Motor neuron (in vitro differentiated cells): ENCODE data around the gene PLA2G7. TPM values are rescaled to one million over a fixed set of nuclear protein-coding genes. Genes with fewer than 3 reads are reported as not detected.
A peak's percentile ranks its signal among the peaks of the same experiment; 100 is the strongest.

Experiments
- ATAC-seq, 8 experiments: fragments of 200-7000 bp; cut with Tn5 transposase; replicated peaks in 6 of 8; 2 replicates each; pipeline ENCODE4 v1.8.0; 2021; ENCODE audit warnings: mild to moderate bottlenecking in 8 of 8, moderate library complexity in 8 of 8
- H3K27ac ChIP-seq, 2 donors: fragments of 250-450 bp; sonication (Bioruptor Pico); 2 replicates each; pipeline ENCODE4 v1.9.0; 2021; ENCODE audit warnings: antibody characterized with exemption in 2 of 2, mild to moderate bottlenecking in 2 of 2, moderate library complexity in 1 of 2
- H3K4me1 ChIP-seq, 2 donors: fragments of 250-450 bp; sonication (Bioruptor Pico); replicated peaks in 1 of 2; 2 replicates each; pipeline ENCODE4 v1.6.1; 2021; ENCODE audit warnings: antibody characterized with exemption in 2 of 2, mild to moderate bottlenecking in 2 of 2, moderate library complexity in 1 of 2
- H3K4me3 ChIP-seq, 5 donors: fragments of 250-450 bp; sonication (Bioruptor Pico); 2 replicates each; pipeline ENCODE4 v1.9.0; 2021; ENCODE audit warnings: antibody characterized with exemption in 5 of 5, mild to moderate bottlenecking in 5 of 5, moderate library complexity in 4 of 5
- WGBS, 10 experiments: fragments of 450-650 bp; shearing (Covaris generic); methylation state at CpG; one replicate each; pipeline ENCODE4 v1.0.0; 2022; 5-methylcytosine and 5-hydroxymethylcytosine counted together
- in situ Hi-C, 9 experiments: fragments of 400-800 bp; cut with MboI; loops; one replicate each; pipeline ENCODE4 v1.15.0; 2021; ENCODE audit warnings: low sequenced_read_pairs in 9 of 9, low pct_unique_long_range_greater_than_20kb in 2 of 9; ENCODE audit not compliant: unreplicated experiment in 9 of 9
- total RNA-seq, 8 experiments: library from RNA; unstranded; fragments of 300-600 nt; gene quantifications; 2 replicates each; pipeline versions ENCODE4 v1.2.3 to v1.2.4, GENCODE V29; 2022

Gene PLA2G7
- total RNA-seq, 8 experiments from 2014 or later = 0.14 to 15.0 (median 0.46) TPM

DNA sequence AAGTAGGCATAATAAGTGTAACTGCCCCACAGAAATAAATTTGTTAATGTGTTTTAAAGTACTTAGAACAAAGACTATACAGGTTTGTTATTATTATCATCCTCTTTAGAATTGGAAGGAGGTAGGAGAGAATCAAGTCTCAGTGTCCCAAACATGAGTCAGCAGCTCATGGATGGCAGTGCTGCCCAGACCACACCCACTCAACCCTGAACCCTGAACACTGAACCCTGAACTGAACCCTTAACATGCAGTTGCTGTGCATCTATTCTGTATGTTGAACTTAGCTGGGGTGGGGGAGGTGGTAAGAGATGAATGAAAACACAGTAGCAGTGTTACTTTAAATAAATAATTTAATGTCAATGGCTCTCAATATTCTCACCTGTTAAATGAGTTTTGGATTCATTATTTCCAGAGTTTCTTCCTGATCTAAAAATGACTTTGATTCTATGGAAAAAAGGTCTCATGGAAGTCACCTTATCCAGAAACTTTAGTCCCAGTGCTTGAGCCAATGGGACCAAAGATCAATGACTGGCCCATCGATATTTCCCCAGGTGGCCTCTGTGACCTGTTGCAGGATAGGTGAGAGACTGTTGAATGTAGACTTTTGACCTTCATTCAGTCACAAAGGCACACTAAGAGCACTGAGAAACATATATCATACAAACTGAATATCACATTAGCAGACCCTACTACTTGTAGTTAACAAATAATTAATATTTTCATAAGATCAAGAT is 8.4 kb upstream of the PLA2G7 start:
- Histone ChIP-seq H3K4me1 (no peaks in the 10 kb centered on the region), H3K4me3 (no peak overlapping the region), H3K27ac (no peak overlapping the region)
- in situ Hi-C loops = no loop called here
- WGBS, 10 experiments = 0 to 100% (median 80%) methylated on average over 1 of the region's 1 CpG; no CpG with 5 or more reads in 3 of the 10 experiments
- no peak for ATAC-seq

DNA sequence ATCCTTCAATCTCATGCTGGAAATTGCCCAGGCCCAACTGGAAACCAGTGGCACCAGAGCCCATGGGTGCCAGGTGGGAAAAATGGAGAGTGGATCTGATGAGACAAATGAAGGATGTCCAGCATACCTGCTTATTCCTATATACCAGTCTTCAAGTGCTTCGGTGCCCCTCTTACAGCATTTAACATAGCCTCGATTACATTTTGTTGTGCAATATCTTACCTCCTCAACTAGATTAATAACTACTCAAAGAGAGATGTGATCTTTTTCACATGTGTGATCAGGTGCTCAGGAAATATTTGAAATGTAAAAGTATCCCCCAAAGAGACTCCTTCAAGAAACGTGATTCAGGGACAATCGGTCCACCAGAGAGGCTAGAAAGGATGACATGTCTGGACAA is 6.7 kb upstream of the PLA2G7 start:
- Histone ChIP-seq H3K27ac (no peak overlapping the region), H3K4me3 (no peak overlapping the region), H3K4me1 (no peaks in the 10 kb centered on the region)
- in situ Hi-C loops = no loop called here
- ATAC-seq = no peak
- 70 to 100% (median 80%) methylated on average over 1 to 4 of the region's 4 CpGs; no CpG with 5 or more reads in 3 of the 10 experiments for WGBS, 10 experiments

DNA sequence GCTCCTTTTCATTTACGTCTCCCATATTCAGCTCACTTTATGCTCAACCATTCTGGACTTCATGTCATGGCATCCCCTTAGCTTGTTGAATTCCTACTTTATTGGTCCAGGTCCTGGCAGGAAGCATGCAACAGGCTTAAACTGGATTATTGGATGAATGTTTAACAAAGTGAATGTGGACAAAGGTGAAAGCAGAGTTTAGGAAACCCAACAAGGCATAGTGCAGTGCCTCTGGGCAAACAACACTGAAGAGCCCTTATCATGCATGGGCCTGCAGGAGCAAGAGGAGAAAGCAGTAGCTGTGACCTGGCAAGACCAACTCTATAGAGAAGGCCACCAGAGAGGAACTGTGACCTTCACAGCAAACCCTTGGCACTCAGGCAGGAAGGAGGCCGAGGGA is 6.3 kb upstream of the PLA2G7 start:
- WGBS, 10 experiments = 39 to 100% (median 100%) methylated on average over 1 to 2 of the region's 2 CpGs; no CpG with 5 or more reads in 2 of the 10 experiments
- H3K4me1 ChIP-seq = no peaks in the 10 kb centered on the region
- no peak for ATAC-seq
- in situ Hi-C loops = no loop called here
- H3K4me3 ChIP-seq = no peak overlapping the region
- H3K27ac ChIP-seq = no peak overlapping the region

DNA sequence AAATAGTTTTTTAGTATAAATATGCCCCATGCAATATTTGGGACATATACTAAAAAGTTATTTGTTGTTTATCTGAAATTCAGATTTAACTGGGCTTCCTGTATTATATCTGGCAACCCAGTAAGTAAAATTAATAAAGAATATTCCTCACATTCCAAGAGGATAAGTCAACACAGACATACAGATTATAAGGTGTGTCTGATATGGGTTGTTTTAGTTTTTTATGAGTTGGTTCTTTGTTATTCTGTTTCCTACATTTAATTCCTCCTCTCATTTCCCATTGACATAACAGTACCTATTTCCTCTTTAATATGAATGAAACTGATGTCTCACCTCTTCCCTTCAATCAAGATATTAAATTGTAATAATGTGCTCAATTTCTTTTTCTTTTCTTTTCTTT is 1.7 kb upstream of the PLA2G7 start:
- Histone ChIP-seq H3K27ac (no peak overlapping the region), H3K4me1 (no peaks in the 10 kb centered on the region), H3K4me3 (no peak overlapping the region)
- in situ Hi-C loops = no loop called here
- no peak for ATAC-seq

GRCh38 chr6:46735720-46736031 is 501 bp upstream of the PLA2G7 start:
- ATAC-seq = peak in 2 of 8 experiments; percentile 23 to 25
- Histone ChIP-seq H3K27ac (no peak overlapping the region), H3K4me1 (no peaks in the 10 kb centered on the region), H3K4me3 (peak overlapping the region; percentile 35 to 52 (median 47))
- WGBS, 10 experiments = 0 to 56% (median 19%) methylated on average over 1 to 8 of the region's 8 CpGs
- in situ Hi-C loops = no loop called here

DNA sequence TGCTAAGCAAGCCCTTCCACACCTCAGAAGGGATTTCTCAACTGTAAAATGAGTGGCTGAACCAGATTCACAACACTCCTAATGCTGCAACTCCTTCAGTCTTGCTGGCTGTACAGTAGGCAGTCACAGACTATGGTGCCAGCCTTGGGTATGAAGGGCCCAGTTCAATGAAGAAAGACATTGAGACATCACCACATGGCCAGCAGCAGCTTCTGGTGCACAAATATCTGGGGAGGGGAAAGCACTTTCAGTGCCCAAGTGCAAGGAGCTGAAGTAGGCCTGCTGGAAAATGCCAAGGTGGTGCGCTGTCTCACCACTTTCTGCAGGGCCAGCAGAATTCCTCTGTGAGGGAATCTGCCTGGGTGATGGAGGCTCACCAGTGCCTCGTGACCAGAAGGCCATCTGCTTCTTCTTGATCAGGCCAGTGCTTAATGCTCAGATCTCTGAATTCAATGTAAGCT is 1.8 kb downstream of the PLA2G7 start:
- ATAC-seq = no peak
- in situ Hi-C loops = no loop called here
- 80 to 100% methylated on average over 1 to 2 of the region's 2 CpGs; no CpG with 5 or more reads in 8 of the 10 experiments for WGBS, 10 experiments
- no peak overlapping the region for H3K27ac ChIP-seq
- no peaks in the 10 kb centered on the region for H3K4me1 ChIP-seq
- no peak overlapping the region for H3K4me3 ChIP-seq

DNA sequence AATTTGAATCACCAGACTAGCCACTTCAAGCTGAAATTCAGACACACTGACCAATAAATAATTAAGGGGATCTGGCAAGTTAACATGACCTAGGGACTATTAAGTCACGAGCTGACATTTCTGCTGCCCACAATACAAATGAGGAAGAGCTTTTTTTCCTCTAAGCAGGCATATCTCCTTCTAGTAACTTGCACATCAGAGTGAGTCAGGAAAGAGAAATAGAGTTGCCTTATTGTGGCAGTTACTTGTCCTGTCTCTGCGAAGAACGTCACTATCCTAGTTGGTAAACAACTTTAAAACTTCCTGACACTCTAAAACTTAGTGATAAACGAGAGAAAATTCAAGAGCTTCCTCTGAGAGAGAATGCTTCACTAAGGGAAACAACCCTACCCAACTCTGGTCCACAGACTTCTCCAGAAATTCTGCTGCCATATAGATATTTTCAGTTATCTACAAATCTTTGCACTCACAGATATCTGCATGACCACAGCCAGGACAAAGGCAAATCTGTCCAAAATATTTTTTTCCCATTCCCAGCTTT is 4.2 kb downstream of the PLA2G7 start:
- WGBS, 10 experiments = 0 to 80% (median 55%) methylated on average over 2 to 4 of the region's 4 CpGs; no CpG with 5 or more reads in 2 of the 10 experiments
- ATAC-seq = no peak
- Histone ChIP-seq H3K4me3 (no peak overlapping the region), H3K4me1 (no peaks in the 10 kb centered on the region), H3K27ac (no peak overlapping the region)
- in situ Hi-C loops = no loop called here

DNA sequence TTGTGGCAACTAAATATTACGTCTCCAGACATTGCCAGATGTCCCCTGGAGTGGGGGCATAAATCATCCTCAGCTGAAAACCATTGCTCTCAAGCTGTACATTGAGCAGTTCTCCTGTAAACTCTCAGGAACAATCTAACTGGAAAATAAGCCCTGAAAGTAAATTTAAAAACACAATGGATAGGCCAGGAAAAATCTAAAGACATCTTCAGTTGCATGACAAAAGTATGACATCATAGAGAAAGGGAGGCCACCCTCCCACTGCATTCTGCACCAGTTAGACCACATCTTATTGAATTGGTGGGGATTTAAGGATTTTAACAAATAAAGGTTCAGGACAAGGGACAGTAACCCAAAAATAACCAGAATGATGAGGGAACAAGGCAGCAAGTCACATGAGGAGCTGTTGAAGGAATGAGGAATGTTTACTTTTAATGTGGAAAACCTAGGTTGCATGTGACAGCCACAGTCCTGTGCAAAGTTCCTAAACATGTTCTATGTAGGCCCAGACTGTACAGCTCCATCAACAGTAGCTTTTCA is 5.3 kb downstream of the PLA2G7 start:
- Histone ChIP-seq H3K4me1 (no peaks in the 10 kb centered on the region), H3K4me3 (no peak overlapping the region), H3K27ac (no peak overlapping the region)
- ATAC-seq = no peak
- in situ Hi-C loops = no loop called here
- 13 to 67% (median 49%) methylated on average over 1 of the region's 1 CpG; no CpG with 5 or more reads in 4 of the 10 experiments for whole genome bisulfite sequencing, 10 experiments

GRCh38 chr6:46720401-46720800 is 14.8 kb downstream of the PLA2G7 start:
- 50 to 86% (median 67%) methylated on average over 1 of the region's 1 CpG; no CpG with 5 or more reads in 7 of the 10 experiments for WGBS, 10 experiments
- in situ Hi-C loops = loop anchor here in 1 of 9 experiments (25.0 kb wide), 1 partner anchor 267 kb away; no protein-coding TSS in a partner anchor
- Histone ChIP-seq H3K4me3 (no peak overlapping the region), H3K27ac (no peak overlapping the region), H3K4me1 (no peaks in the 10 kb centered on the region)
- ATAC-seq = no peak

DNA sequence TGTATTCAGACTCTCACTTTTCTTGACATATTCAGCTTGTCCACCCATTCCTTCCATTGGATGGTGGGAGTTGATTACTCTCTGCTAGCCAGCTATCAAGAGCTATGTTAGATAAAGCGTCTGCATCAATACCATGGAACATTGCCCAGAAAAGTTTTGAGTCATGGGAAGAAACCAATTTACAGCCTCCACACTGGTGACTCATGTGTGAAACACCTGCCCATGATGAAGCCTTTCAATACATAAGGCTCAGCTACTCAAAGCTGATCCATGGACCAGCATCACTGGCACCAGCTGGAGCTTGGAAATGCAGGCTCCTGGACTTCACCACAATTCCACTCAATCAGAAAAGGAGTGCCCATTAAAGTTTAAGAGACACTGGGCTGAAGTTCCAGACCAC is 16.1 kb downstream of the PLA2G7 start:
- in situ Hi-C loops = loop anchor here in 1 of 9 experiments (25.0 kb wide), 1 partner anchor 268 kb away; no protein-coding TSS in a partner anchor
- no peak overlapping the region for H3K4me3 ChIP-seq
- peak in 1 of 8 experiments; percentile 60 for ATAC-seq
- H3K27ac ChIP-seq = no peak overlapping the region
- no peaks in the 10 kb centered on the region for H3K4me1 ChIP-seq
- WGBS, 10 experiments = 17 to 100% (median 86%) methylated on average over 1 of the region's 1 CpG; no CpG with 5 or more reads in 3 of the 10 experiments

- Histone ChIP-seq H3K27ac (no peak overlapping the region), H3K4me1 (no peaks in the 10 kb centered on the region), H3K4me3 (no peak overlapping the region)
- ATAC-seq = no peak
- in situ Hi-C loops = loop anchor here in 1 of 9 experiments (25.0 kb wide), 1 partner anchor 272 kb away; no protein-coding TSS in a partner anchor
Measured at GRCh38 chr6:46715141-46715540, 20.0 kb downstream of the PLA2G7 start.

GRCh38 chr6:46711491-46711890 is 23.7 kb downstream of the PLA2G7 start:
- H3K4me1 ChIP-seq = no peaks in the 10 kb centered on the region
- no peak overlapping the region for H3K27ac ChIP-seq
- WGBS, 10 experiments = 40 to 100% (median 72%) methylated on average over 1 of the region's 1 CpG
- ATAC-seq = no peak
- H3K4me3 ChIP-seq = no peak overlapping the region
- in situ Hi-C loops = loop anchor here in 1 of 9 experiments (25.0 kb wide), 1 partner anchor 276 kb away; no protein-coding TSS in a partner anchor

GRCh38 chr6:46706464-46706863 is 28.7 kb downstream of the PLA2G7 start:
- in situ Hi-C loops = loop anchor here in 1 of 9 experiments (25.0 kb wide), 1 partner anchor 281 kb away; no protein-coding TSS in a partner anchor
- Histone ChIP-seq H3K27ac (no peak overlapping the region), H3K4me1 (no peaks in the 10 kb centered on the region), H3K4me3 (no peak overlapping the region)
- WGBS, 10 experiments = 38 to 100% (median 79%) methylated on average over 1 to 2 of the region's 2 CpGs; no CpG with 5 or more reads in 1 of the 10 experiments
- no peak for ATAC-seq
